ENCODE data around the gene SCFD2. TPM values are rescaled to one million over a fixed set of nuclear protein-coding genes. Genes with fewer than 3 reads are reported as not detected.
"Not testable (repeated sequence)": the region's sequence is repeated elsewhere in the genome, so short reads cannot be mapped to it uniquely, and the experiment has no call there.

The SCFD2 gene
- total RNA-seq, 1 donor from 2014 or later: 16.2 TPM

GRCh38 chr4:53050361-53050774, 315.5 kb downstream of the SCFD2 start:
- no peaks in the 10 kb centered on the region for H3K36me3 ChIP-seq (ENCODE audit: control insufficient read depth in 3 of 3, insufficient read depth in 3 of 3, low read length in 3 of 3)
- H3K27ac ChIP-seq (ENCODE audit: low read depth, low read length): no peak overlapping the region

DNA sequence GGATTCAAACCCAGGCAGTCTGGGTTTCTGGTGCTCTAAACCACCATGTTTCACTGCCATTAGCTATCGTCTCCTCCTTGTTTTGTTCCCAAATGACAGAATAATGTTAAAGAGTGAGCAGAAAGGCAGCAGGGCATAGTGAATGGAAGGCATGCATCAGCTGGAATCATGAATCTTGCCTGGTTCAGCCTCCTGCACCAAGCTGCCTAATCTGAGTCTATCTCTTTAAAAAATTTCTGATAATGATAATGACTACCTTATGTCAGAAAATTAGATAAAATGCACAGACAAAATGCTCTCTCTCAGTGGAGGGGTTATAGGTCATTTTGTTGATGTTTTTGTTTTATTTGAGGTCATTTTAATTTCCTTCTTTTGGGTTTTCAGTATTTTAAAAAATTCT, 316.3 kb downstream of the SCFD2 start:
- no peaks in the 10 kb centered on the region for H3K4me1 ChIP-seq (ENCODE audit: control insufficient read depth in 3 of 3, insufficient read depth in 3 of 3, low read length in 3 of 3)
- no peaks in the 10 kb centered on the region for H3K27me3 ChIP-seq (ENCODE audit: control insufficient read depth in 3 of 3, insufficient read depth in 3 of 3, low read length in 3 of 3)
- no peak overlapping the region for H3K9ac ChIP-seq (ENCODE audit: low read depth in 1 of 3, low read length in 3 of 3)
- H3K36me3 ChIP-seq (ENCODE audit: control insufficient read depth in 3 of 3, insufficient read depth in 3 of 3, low read length in 3 of 3): no peaks in the 10 kb centered on the region
- H3K9me3 ChIP-seq (ENCODE audit: control insufficient read depth in 3 of 3, low read length in 3 of 3): no peaks in the 10 kb centered on the region
- H3K27ac ChIP-seq (ENCODE audit: low read depth, low read length): no peak overlapping the region
- H3K4me3 ChIP-seq (ENCODE audit: low read length in 3 of 3): no peak overlapping the region

More at GRCh38 chr4:53050361-53050774, 315.5 kb downstream of the SCFD2 start:
- Histone ChIP-seq H3K4me3 (ENCODE audit: low read length in 3 of 3) (no peak overlapping the region), H3K9ac (ENCODE audit: low read depth in 1 of 3, low read length in 3 of 3) (no peak overlapping the region), H3K27me3 (ENCODE audit: control insufficient read depth in 3 of 3, insufficient read depth in 3 of 3, low read length in 3 of 3) (no peaks in the 10 kb centered on the region), H3K4me1 (ENCODE audit: control insufficient read depth in 3 of 3, insufficient read depth in 3 of 3, low read length in 3 of 3) (peaks cover 2 to 8% (median 5%) of the 10 kb centered on the region in 3 donors), H3K9me3 (ENCODE audit: control insufficient read depth in 3 of 3, low read length in 3 of 3) (no peaks in the 10 kb centered on the region)

- Histone ChIP-seq H3K27me3 (ENCODE audit: control insufficient read depth in 3 of 3, insufficient read depth in 3 of 3, low read length in 3 of 3) (no peaks in the 10 kb centered on the region), H3K36me3 (ENCODE audit: control insufficient read depth in 3 of 3, insufficient read depth in 3 of 3, low read length in 3 of 3) (no peaks in the 10 kb centered on the region)
Measured at GRCh38 chr4:53044651-53044960, 321.3 kb downstream of the SCFD2 start.

GRCh38 chr4:53043891-53044650, 321.8 kb downstream of the SCFD2 start:
- H3K27ac ChIP-seq (ENCODE audit: low read depth, low read length): no peak overlapping the region
- no peaks in the 10 kb centered on the region for H3K9me3 ChIP-seq (ENCODE audit: control insufficient read depth in 3 of 3, low read length in 3 of 3)
- no peaks in the 10 kb centered on the region for H3K27me3 ChIP-seq (ENCODE audit: control insufficient read depth in 3 of 3, insufficient read depth in 3 of 3, low read length in 3 of 3)
- H3K9ac ChIP-seq (ENCODE audit: low read depth in 1 of 3, low read length in 3 of 3): no peak overlapping the region
- H3K36me3 ChIP-seq (ENCODE audit: control insufficient read depth in 3 of 3, insufficient read depth in 3 of 3, low read length in 3 of 3): no peaks in the 10 kb centered on the region
- H3K4me1 ChIP-seq (ENCODE audit: control insufficient read depth in 3 of 3, insufficient read depth in 3 of 3, low read length in 3 of 3): peaks cover 4 to 10% (median 4%) of the 10 kb centered on the region in 3 donors
- no peak overlapping the region for H3K4me3 ChIP-seq (ENCODE audit: low read length in 3 of 3)

More at GRCh38 chr4:53044651-53044960, 321.3 kb downstream of the SCFD2 start:
- peaks cover 3 to 8% (median 4%) of the 10 kb centered on the region in 3 donors for H3K4me1 ChIP-seq (ENCODE audit: control insufficient read depth in 3 of 3, insufficient read depth in 3 of 3, low read length in 3 of 3)
- H3K9me3 ChIP-seq (ENCODE audit: control insufficient read depth in 3 of 3, low read length in 3 of 3): no peaks in the 10 kb centered on the region
- no peak overlapping the region for H3K4me3 ChIP-seq (ENCODE audit: low read length in 3 of 3)
- H3K9ac ChIP-seq (ENCODE audit: low read depth in 1 of 3, low read length in 3 of 3): no peak overlapping the region
- H3K27ac ChIP-seq (ENCODE audit: low read depth, low read length): no peak overlapping the region

DNA sequence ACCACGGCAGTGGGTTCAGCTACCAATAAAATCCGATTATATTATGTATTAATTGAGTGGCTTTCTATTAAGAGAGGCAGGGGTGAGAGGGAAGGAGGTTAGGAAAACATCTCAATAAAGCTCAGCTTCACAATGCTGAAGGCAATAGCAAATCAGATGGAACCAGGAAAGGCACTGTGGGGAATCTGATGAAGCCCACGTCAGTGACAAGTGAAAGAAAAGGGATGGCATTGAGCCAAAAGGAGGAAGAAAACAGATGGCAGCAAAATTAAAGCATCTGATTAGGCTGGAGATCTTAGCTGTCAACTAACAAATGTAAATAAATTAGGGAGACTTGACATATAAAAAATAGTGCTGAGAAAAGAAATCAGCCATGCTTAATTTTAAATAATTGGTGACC, 322.8 kb downstream of the SCFD2 start:
- H3K27ac ChIP-seq (ENCODE audit: low read depth, low read length): no peak overlapping the region
- no peaks in the 10 kb centered on the region for H3K36me3 ChIP-seq (ENCODE audit: control insufficient read depth in 3 of 3, insufficient read depth in 3 of 3, low read length in 3 of 3)
- H3K4me3 ChIP-seq (ENCODE audit: low read length in 3 of 3): no peak overlapping the region
- no peaks in the 10 kb centered on the region for H3K27me3 ChIP-seq (ENCODE audit: control insufficient read depth in 3 of 3, insufficient read depth in 3 of 3, low read length in 3 of 3)
- H3K9ac ChIP-seq (ENCODE audit: low read depth in 1 of 3, low read length in 3 of 3): no peak overlapping the region
- no peaks in the 10 kb centered on the region for H3K9me3 ChIP-seq (ENCODE audit: control insufficient read depth in 3 of 3, low read length in 3 of 3)
- peaks cover 4 to 10% (median 4%) of the 10 kb centered on the region in 3 donors for H3K4me1 ChIP-seq (ENCODE audit: control insufficient read depth in 3 of 3, insufficient read depth in 3 of 3, low read length in 3 of 3)

DNA sequence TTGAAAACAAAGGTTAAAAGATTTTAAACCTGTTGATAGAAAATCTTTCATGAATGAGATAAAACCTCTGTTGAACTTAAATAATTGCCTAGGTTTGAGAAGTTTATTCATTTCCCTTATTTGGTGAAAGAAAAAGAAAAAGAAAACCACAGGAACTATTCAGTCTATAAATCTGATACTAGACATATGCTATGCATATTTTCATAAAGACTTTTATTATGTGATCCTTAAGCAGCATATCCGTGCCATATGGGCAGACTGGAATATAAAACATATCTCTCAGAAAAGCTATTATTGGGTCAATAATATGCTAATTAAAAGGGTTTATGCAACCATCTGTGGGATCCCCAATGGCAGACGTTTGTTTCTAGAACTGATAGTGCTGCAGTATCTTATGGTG, 325.0 kb downstream of the SCFD2 start:
- no peaks in the 10 kb centered on the region for H3K27me3 ChIP-seq (ENCODE audit: control insufficient read depth in 3 of 3, insufficient read depth in 3 of 3, low read length in 3 of 3)
- peaks cover 4 to 10% (median 4%) of the 10 kb centered on the region in 3 donors for H3K4me1 ChIP-seq (ENCODE audit: control insufficient read depth in 3 of 3, insufficient read depth in 3 of 3, low read length in 3 of 3)
- no peak overlapping the region for H3K9ac ChIP-seq (ENCODE audit: low read depth in 1 of 3, low read length in 3 of 3)
- H3K27ac ChIP-seq (ENCODE audit: low read depth, low read length): no peak overlapping the region
- no peak overlapping the region for H3K4me3 ChIP-seq (ENCODE audit: low read length in 3 of 3)
- H3K9me3 ChIP-seq (ENCODE audit: control insufficient read depth in 3 of 3, low read length in 3 of 3): no peaks in the 10 kb centered on the region
- H3K36me3 ChIP-seq (ENCODE audit: control insufficient read depth in 3 of 3, insufficient read depth in 3 of 3, low read length in 3 of 3): no peaks in the 10 kb centered on the region

- H3K4me3 ChIP-seq (ENCODE audit: low read length in 3 of 3): no peak overlapping the region
- H3K27me3 ChIP-seq (ENCODE audit: control insufficient read depth in 3 of 3, insufficient read depth in 3 of 3, low read length in 3 of 3): no peaks in the 10 kb centered on the region
- peaks cover 4 to 10% (median 4%) of the 10 kb centered on the region in 3 donors for H3K4me1 ChIP-seq (ENCODE audit: control insufficient read depth in 3 of 3, insufficient read depth in 3 of 3, low read length in 3 of 3)
- H3K9ac ChIP-seq (ENCODE audit: low read depth in 1 of 3, low read length in 3 of 3): no peak overlapping the region
- H3K9me3 ChIP-seq (ENCODE audit: control insufficient read depth in 3 of 3, low read length in 3 of 3): no peaks in the 10 kb centered on the region
- no peak overlapping the region for H3K27ac ChIP-seq (ENCODE audit: low read depth, low read length)
- H3K36me3 ChIP-seq (ENCODE audit: control insufficient read depth in 3 of 3, insufficient read depth in 3 of 3, low read length in 3 of 3): no peaks in the 10 kb centered on the region
Measured at GRCh38 chr4:53040459-53040815, 325.4 kb downstream of the SCFD2 start.

DNA sequence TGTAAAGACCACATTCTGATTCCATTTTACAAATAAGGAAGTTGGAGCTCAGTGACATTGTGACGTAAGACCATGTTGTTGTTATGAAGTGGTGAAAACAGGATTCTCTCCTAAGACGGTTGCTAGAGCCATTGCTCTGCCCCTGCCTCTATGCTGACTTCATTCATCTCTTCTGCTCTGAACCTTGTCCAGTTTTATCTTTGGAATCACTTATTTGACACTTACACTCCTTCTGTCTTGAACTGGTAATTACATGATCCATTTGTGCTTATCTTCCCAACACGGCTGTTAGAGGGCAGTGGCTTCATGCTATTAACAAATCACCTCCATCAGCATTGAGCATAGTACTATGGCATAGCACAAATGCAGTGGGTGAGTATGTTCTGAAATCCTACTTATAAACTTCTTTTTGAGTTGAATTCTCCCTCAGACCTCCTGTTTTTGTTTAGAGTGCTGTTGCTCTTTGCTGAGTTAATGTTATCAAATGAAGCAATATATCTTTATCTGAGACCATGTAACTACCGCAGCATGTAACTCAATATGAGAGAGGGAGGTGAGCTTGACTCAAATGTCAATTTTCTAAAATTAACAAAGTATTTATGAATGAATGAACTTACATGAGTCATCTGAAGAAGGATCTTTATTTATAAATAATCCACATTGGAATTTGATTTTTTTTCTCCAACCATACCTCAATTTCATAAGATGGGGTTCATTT, 326.0 kb downstream of the SCFD2 start:
- H3K4me3 ChIP-seq (ENCODE audit: low read length in 3 of 3): peak overlapping the region in 1 of 3 donors; percentile 18
- no peaks in the 10 kb centered on the region for H3K27me3 ChIP-seq (ENCODE audit: control insufficient read depth in 3 of 3, insufficient read depth in 3 of 3, low read length in 3 of 3)
- no peak overlapping the region for H3K9ac ChIP-seq (ENCODE audit: low read depth in 1 of 3, low read length in 3 of 3)
- H3K4me1 ChIP-seq (ENCODE audit: control insufficient read depth in 3 of 3, insufficient read depth in 3 of 3, low read length in 3 of 3): peaks cover 4 to 10% (median 4%) of the 10 kb centered on the region in 3 donors
- no peaks in the 10 kb centered on the region for H3K36me3 ChIP-seq (ENCODE audit: control insufficient read depth in 3 of 3, insufficient read depth in 3 of 3, low read length in 3 of 3)
- no peaks in the 10 kb centered on the region for H3K9me3 ChIP-seq (ENCODE audit: control insufficient read depth in 3 of 3, low read length in 3 of 3)
- H3K27ac ChIP-seq (ENCODE audit: low read depth, low read length): no peak overlapping the region

GRCh38 chr4:53037892-53038291, 328.0 kb downstream of the SCFD2 start:
- Histone ChIP-seq H3K4me3 (ENCODE audit: low read length in 3 of 3) (no peak overlapping the region), H3K27me3 (ENCODE audit: control insufficient read depth in 3 of 3, insufficient read depth in 3 of 3, low read length in 3 of 3) (no peaks in the 10 kb centered on the region), H3K27ac (ENCODE audit: low read depth, low read length) (no peak overlapping the region), H3K9me3 (ENCODE audit: control insufficient read depth in 3 of 3, low read length in 3 of 3) (no peaks in the 10 kb centered on the region), H3K36me3 (ENCODE audit: control insufficient read depth in 3 of 3, insufficient read depth in 3 of 3, low read length in 3 of 3) (no peaks in the 10 kb centered on the region), H3K4me1 (ENCODE audit: control insufficient read depth in 3 of 3, insufficient read depth in 3 of 3, low read length in 3 of 3) (peaks cover 4 to 10% (median 4%) of the 10 kb centered on the region in 3 donors), H3K9ac (ENCODE audit: low read depth in 1 of 3, low read length in 3 of 3) (no peak overlapping the region)

GRCh38 chr4:53032908-53033307, 333.0 kb downstream of the SCFD2 start:
- not testable (repeated sequence) for H3K36me3 ChIP-seq (ENCODE audit: control insufficient read depth in 3 of 3, insufficient read depth in 3 of 3, low read length in 3 of 3); H3K9ac ChIP-seq (ENCODE audit: low read depth in 1 of 3, low read length in 3 of 3); H3K27ac ChIP-seq (ENCODE audit: low read depth, low read length); H3K27me3 ChIP-seq (ENCODE audit: control insufficient read depth in 3 of 3, insufficient read depth in 3 of 3, low read length in 3 of 3); H3K4me3 ChIP-seq (ENCODE audit: low read length in 3 of 3); H3K9me3 ChIP-seq (ENCODE audit: control insufficient read depth in 3 of 3, low read length in 3 of 3); H3K4me1 ChIP-seq (ENCODE audit: control insufficient read depth in 3 of 3, insufficient read depth in 3 of 3, low read length in 3 of 3)
